Spleen (tissue), 7 donors: ENCODE measurements around the gene PRDX1.
A peak's percentile ranks its signal among the peaks of the same experiment; 100 is the strongest.

ENCODE experiments used
- CTCF ChIP-seq, 11 experiments: fragments of 200-600 bp in 7 of 11; fragments of 450-650 bp in 4 of 11; sonication (generic) in 4 of 11; IDR thresholded peaks in 8 of 11; conservative IDR thresholded peaks in 3 of 11; 1 replicate in 7 of 11; 2 replicates in 4 of 11; pipeline versions ENCODE4 v1.4.0 to v1.8.0; 2016 to 2021; ENCODE audit warnings: antibody characterized with exemption in 11 of 11, inconsistent platforms in 4 of 11, mild to moderate bottlenecking in 1 of 11
- POLR2A ChIP-seq, 3 donors: fragments of 450-650 bp; IDR thresholded peaks; one replicate each; pipeline ENCODE4 v1.5.1; 2017; ENCODE audit warnings: antibody characterized with exemption in 3 of 3, mild to moderate bottlenecking in 1 of 3
- POLR2AphosphoS5 ChIP-seq, 3 donors: sonication (generic); formaldehyde crosslinking; IDR thresholded peaks; one replicate each; pipeline ENCODE4 v1.5.1; 2017; ENCODE audit warnings: antibody characterized with exemption in 3 of 3
- donor health status: DM: no; HTN: no; CAD: no; lungs with moderate emphysema.
- donor health status: DM: no; HTN: no; CAD: no.
- donor health status: DM: no; HTN: no; CAD: no.

- no peak for TF ChIP-seq CTCF (IDR thresholded peaks at IDR 0.05 in 8 of 11, conservative IDR thresholded peaks at IDR 0.05 in 3 of 11)
- TF ChIP-seq POLR2A (IDR thresholded peaks at IDR 0.05): no peak
- TF ChIP-seq POLR2AphosphoS5 (IDR thresholded peaks at IDR 0.05): peak in 2 of 3 donors; percentile 20 to 35
These were observed 14.5 kb downstream of the PRDX1 start for GRCh38 chr1:45507195-45507594.
